HG03442 (cell line): Measurements from ENCODE around the gene KRT222.

Experiments used
- ATAC-seq: cut with Tn5 transposase; IDR thresholded peaks from one replicate; pipeline ENCODE4 v1.9.1; 2021; ENCODE audit warnings: mild to moderate bottlenecking, moderate library complexity; ENCODE audit not compliant: unreplicated experiment

The KRT222 gene

GRCh38 chr17:40615841-40616476, 49.0 kb downstream of the KRT222 start:
- ATAC-seq, result no peak

DNA sequence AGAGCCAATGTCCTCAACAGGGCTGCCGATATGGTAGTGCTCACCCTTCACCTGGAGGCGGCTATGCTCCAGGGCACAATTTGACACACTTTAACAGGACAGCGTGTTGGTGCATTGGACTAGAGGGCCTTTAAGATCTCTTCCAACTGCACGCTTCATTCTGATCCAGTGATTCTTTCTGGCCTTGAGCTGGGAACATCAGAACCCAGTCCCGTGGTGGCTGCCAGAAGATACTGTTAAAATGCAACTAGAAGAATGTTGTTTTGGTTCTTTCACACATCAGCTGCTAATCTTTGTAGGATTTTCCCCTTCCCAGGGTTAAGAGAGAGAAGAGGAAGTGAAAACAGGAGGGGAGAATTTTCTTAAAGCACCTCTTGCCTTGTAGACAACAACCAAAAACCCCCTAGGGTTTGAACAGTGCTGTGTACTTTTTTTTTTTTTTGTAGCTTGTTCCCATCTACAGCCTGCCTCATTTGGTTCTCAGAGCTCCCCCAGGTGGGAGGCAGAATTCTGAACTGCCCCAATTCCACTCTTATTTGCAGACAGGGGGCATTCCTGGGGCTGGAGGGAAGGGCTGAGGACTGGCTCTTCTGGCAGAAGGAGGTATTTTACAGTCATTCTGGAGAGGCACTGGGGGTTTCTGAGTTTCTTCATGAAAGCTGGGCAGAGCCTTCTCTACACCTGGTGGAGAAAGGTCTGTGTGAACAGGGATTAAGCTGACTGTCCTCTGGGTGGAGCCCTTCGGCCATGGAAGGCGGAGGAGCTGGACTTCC, 49.7 kb downstream of the KRT222 start:
- ATAC-seq, result peak; percentile 60

DNA sequence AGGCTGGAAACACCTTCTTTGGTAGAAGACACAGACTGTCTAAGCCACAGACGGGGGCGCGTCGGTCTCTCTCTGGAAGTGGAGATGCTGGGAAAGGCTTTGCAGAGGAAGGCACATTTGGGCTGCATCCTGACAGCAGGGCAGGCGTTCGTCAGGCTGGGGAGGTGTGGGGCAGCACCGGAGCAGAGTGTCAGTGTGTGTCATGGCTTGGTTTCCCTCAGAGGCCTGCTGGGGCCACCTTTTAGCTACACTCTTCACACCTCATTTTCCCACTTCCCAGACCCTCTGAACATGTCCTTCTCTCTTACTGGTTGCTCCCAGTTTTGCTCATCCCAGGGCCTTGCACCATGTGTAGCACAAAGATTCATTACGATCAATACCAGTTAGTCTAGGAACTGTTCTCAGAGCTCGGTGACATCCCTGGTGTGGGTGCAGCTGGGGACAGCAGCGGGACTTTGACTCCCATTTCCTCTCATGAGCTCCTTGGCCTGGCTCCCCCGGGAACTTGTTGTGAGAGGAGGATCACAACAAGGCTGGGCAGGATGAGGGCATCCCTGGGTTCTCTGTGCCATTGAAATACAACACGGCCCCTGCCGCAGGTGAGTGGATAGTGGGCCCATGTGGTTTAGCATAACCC, 50.4 kb downstream of the KRT222 start:
- no peak for ATAC-seq

GRCh38 chr17:40613467-40614154, 51.4 kb downstream of the KRT222 start:
- no peak for ATAC-seq

- no peak for ATAC-seq
Observed at GRCh38 chr17:40612599-40613244, 52.3 kb downstream of the KRT222 start.

GRCh38 chr17:40611840-40612474, 53.0 kb downstream of the KRT222 start:
- ATAC-seq, result no peak

DNA sequence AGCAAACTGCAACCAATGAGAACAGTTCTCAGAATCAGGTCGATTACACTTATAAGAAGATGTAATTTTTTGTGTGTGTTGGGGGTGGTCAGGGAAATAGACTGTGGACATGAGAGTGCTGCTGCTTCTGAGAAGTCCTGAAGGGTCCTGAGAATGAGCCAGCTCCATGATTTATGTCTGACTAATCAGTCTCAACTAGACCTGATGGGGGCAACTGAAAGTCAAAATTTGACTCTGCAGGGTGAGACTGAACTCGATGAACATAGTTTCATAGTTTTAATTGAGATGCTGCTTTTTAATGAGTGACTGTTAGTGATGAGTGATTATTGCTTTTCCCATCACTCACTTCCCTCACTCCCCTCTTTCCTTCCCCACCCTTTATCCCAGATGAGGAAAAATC, 54.6 kb downstream of the KRT222 start:
- ATAC-seq, result no peak

GRCh38 chr17:40608061-40608581, 56.9 kb downstream of the KRT222 start:
- ATAC-seq, result no peak

DNA sequence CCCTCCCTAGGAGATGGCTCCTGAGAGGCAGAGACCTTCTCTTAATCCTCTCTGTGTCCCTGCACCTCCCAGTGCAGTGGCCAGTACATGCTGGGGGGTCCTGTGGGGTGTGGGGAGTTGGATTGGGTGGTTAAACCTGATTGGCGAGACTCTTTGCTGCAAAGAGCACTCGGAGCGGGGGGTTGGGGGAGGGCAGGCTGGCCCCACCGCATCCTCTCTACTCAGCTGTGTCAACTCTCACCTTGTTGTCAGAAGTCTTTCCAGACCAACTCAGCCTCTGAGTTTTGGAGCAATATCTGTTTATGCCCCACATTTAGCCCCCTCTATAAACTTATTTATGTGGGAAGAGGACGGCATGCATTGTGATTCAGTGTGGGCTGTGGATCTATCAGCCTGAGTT, 57.3 kb downstream of the KRT222 start:
- ATAC-seq, result no peak

DNA sequence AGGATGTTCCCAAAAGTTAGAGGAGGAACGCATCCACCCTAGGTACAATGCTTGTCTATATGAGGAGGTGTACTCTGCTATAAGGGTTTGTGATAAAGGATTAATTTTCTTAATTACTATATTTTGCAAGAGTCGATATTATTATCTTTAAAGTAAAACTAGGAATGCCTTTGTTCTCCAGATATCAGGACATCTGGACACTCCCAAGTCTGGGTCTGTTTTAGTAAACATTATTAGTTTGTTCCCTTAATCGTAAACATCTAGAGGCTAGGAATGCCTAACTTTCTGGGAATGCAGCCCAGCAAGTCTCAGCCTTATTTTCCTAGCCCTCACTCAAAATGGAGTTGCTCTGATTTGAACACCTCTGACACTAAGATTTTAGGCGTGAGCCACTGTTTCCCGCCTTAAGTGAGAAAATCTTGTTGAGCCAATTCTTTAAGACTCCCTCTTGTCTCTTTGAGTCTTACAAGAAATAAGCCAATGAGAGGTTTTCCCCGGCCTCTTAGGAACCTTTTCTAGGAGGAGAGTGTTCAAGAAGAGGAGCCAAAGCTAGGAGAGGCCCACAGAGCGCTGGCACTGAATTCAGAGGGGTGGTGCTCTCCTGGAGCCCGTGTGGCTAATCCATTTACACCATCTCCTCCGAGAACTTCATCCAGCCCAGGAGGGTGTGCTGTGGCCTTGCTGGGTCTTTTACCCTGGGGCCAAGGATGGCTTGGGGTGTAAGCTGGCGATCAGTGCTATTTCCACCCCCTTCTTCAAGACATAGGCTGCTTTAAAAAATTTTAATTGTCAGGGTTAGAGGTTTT, 58.2 kb downstream of the KRT222 start:
- ATAC-seq, result no peak

DNA sequence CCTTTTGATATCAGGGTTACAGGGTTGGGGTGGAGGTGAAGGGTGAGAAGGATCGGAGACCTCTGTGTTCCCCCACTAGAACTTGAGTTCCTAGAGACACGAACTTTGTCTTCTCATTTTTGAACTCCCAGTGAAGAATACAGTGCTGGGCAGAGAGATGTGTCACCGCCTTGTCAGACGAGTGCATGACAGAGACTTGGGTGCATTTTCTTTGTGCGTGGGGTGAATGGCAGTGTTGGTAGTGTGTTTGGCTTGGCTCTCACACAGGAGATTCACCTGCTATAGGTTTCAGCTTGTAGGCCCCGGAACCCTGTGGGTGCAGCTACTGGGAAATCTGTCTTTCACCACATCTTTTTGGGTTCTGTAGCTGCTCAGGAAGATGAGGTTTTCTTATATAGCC, 59.7 kb downstream of the KRT222 start:
- no peak for ATAC-seq
